ENCODE measurements around the gene DENND2D. TPM values are rescaled to one million over a fixed set of nuclear protein-coding genes. Genes with fewer than 3 reads are reported as not detected.

Gene DENND2D, protein sequence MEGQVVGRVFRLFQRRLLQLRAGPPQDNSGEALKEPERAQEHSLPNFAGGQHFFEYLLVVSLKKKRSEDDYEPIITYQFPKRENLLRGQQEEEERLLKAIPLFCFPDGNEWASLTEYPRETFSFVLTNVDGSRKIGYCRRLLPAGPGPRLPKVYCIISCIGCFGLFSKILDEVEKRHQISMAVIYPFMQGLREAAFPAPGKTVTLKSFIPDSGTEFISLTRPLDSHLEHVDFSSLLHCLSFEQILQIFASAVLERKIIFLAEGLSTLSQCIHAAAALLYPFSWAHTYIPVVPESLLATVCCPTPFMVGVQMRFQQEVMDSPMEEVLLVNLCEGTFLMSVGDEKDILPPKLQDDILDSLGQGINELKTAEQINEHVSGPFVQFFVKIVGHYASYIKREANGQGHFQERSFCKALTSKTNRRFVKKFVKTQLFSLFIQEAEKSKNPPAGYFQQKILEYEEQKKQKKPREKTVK
- total RNA-seq = 81.0 TPM
- polyA plus RNA-seq (ENCODE audit: insufficient read depth, low read depth, low replicate concordance) = 45.3 TPM
- long read RNA-seq, donor 1, partial matches to known transcripts = 0 of 2 reads
- long read RNA-seq, donor 1, other reads (novel, unspliced or antisense) = 0 of 2 reads
- long read RNA-seq, donor 2 = 0 reads
- long read RNA-seq, donor 3, partial matches to known transcripts = 0 of 5 reads
- long read RNA-seq, donor 3, other reads (novel, unspliced or antisense) = 0 of 5 reads
- long read RNA-seq, donor 4, partial matches to known transcripts = 0 of 5 reads
- long read RNA-seq, donor 4, other reads (novel, unspliced or antisense) = 0 of 5 reads
- long read RNA-seq, donor 5 = 0 reads
- long read RNA-seq, donor 6, partial matches to known transcripts = 0 of 3 reads
- long read RNA-seq, donor 6, other reads (novel, unspliced or antisense) = 0 of 3 reads
- long read RNA-seq, donor 7, transcript DENND2D-202 (12 exons, 1,894 nt) = major isoform, 15 of 43 reads
- long read RNA-seq, donor 7, partial matches to known transcripts = 6 of 43 reads
- long read RNA-seq, donor 7, other reads (novel, unspliced or antisense) = 18 of 43 reads
- long read RNA-seq, donor 8, partial matches to known transcripts = 0 of 2 reads
- long read RNA-seq, donor 8, other reads (novel, unspliced or antisense) = 0 of 2 reads
- long read RNA-seq, donor 9 = 0 reads
- long read RNA-seq, donor 10, partial matches to known transcripts = 0 of 2 reads
- long read RNA-seq, donor 10, other reads (novel, unspliced or antisense) = 0 of 2 reads

DNA sequence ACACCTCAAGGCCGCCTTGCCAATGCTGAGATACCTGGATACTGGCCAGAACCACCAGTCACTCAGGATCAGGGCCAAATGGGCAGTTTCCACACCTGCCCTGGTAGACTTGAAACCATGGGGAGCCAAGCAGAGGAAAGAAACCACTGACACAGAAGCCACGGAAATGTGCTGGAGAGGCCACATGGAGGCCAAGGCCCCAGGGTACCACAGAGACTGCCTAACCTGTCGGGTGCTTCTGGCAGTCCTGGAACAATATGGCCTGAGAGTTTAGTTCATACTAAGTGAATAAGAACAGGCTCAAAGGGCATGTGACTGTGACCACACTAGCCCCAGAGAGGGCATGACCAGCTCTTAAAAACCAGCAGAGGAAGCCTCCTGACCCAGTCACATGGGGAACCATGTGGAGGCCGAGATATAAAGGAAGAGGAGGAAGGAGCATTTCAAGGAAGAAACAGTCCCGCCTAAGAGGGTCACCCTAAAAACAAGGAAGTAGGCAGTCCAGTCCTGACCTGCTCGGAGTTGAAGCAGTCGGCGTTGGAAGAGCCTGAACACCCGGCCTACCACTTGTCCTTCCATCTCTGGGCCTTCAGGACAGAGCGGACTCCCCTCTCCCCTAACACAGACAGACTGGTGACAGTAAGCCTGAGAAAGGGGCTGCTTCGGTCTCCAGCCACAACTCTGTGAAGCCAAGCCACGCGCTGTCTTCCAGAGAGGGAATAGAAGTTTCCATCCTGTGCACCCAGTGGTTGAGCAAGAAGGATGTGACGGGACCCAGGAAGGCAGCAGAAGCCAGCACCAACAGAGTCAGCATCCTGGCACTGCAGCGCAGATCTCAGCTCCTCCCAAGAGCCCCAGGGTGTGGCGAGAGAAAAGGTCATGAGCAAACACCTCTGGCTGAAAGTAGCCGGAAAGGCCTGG, at the start of gene DENND2D:
Gene DENND2D (minus strand): TSS at position 766 of the 921 bp plus-strand sequence. CDS start 187 bp downstream, at position 579.
- FAIRE-seq (no peak), DNase-seq (no peak)
- Histone ChIP-seq H3K9ac (ENCODE audit: low read length in 3 of 3) (peak within 1 kb of the TSS in 2 of 3 donors; percentile 0 to 20), H3K36me3 (ENCODE audit: control insufficient read depth in 2 of 3, insufficient read depth in 3 of 3, low read length in 3 of 3) (peaks cover 0 to 5% (median 3%) of the 10 kb centered on the region in 3 donors), H3K4me1 (ENCODE audit: control insufficient read depth in 2 of 3, insufficient read depth in 2 of 3, low read depth in 1 of 3, low read length in 3 of 3) (peaks cover 0 to 38% (median 24%) of the 10 kb centered on the region in 3 donors), H3K4me3 (ENCODE audit: low read length in 3 of 3) (peak within 1 kb of the TSS in 1 of 3 donors; percentile 0), H3K27ac (ENCODE audit: low read depth in 2 of 2, low read length in 2 of 2) (peak within 1 kb of the TSS; percentile 47 to 80), H3K9me3 (ENCODE audit: control insufficient read depth in 2 of 3, insufficient read depth in 1 of 3, low read length in 3 of 3) (no peaks in the 10 kb centered on the region), H3K27me3 (ENCODE audit: control insufficient read depth, insufficient read depth, low read length) (peaks cover 3% of the 10 kb centered on the region)
- TF ChIP-seq, protein P1, sequence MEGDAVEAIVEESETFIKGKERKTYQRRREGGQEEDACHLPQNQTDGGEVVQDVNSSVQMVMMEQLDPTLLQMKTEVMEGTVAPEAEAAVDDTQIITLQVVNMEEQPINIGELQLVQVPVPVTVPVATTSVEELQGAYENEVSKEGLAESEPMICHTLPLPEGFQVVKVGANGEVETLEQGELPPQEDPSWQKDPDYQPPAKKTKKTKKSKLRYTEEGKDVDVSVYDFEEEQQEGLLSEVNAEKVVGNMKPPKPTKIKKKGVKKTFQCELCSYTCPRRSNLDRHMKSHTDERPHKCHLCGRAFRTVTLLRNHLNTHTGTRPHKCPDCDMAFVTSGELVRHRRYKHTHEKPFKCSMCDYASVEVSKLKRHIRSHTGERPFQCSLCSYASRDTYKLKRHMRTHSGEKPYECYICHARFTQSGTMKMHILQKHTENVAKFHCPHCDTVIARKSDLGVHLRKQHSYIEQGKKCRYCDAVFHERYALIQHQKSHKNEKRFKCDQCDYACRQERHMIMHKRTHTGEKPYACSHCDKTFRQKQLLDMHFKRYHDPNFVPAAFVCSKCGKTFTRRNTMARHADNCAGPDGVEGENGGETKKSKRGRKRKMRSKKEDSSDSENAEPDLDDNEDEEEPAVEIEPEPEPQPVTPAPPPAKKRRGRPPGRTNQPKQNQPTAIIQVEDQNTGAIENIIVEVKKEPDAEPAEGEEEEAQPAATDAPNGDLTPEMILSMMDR (IDR thresholded peaks at IDR 0.05; ENCODE audit: borderline replicate concordance, extremely low read depth, insufficient read depth) = no peak
- intact Hi-C loops (cut with DNase I) = no loop called here

DNA sequence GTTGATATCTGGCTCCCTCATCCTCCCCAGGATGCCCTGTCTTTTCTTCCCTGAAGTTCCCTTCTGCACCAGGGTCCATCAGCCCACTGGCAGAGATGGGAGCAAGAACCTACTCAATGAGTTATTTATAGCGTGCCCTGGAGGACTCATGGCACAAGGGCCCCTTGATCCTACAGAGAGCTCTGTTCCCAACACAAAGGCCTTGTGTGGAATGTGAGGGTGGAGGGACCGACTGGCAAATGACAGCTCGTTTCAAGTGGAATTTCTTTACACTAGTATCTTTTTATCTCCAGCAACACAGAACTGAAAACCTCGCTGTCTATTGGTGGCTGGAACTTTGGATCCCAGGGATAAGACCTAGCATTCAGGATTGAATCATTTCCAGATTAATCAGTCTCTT, 49.5 kb upstream of the DENND2D start:
- H3K9ac ChIP-seq (ENCODE audit: low read length in 3 of 3) = no peak overlapping the region
- intact Hi-C loops (cut with DNase I) = no loop called here
- H3K27me3 ChIP-seq (ENCODE audit: control insufficient read depth, insufficient read depth, low read length) = no peaks in the 10 kb centered on the region
- no peaks in the 10 kb centered on the region for H3K4me1 ChIP-seq (ENCODE audit: control insufficient read depth in 2 of 3, insufficient read depth in 2 of 3, low read depth in 1 of 3, low read length in 3 of 3)
- no peak overlapping the region for H3K4me3 ChIP-seq (ENCODE audit: low read length in 3 of 3)
- TF ChIP-seq, protein P1 (IDR thresholded peaks at IDR 0.05; ENCODE audit: borderline replicate concordance, extremely low read depth, insufficient read depth) = no peak
- FAIRE-seq (no peak), DNase-seq (no peak)
- H3K36me3 ChIP-seq (ENCODE audit: control insufficient read depth in 2 of 3, insufficient read depth in 3 of 3, low read length in 3 of 3) = no peaks in the 10 kb centered on the region
- no peak overlapping the region for H3K27ac ChIP-seq (ENCODE audit: low read depth in 2 of 2, low read length in 2 of 2)
- H3K9me3 ChIP-seq (ENCODE audit: control insufficient read depth in 2 of 3, insufficient read depth in 1 of 3, low read length in 3 of 3) = no peaks in the 10 kb centered on the region

All from kidney (tissue), 22 donors.